GM21381 (cell line): ENCODE measurements around the gene MSH5.

ENCODE experiments used
- ATAC-seq: cut with Tn5 transposase; IDR thresholded peaks from one replicate; pipeline ENCODE4 v1.9.1; 2021; ENCODE audit warnings: mild to moderate bottlenecking, moderate library complexity; ENCODE audit not compliant: unreplicated experiment

Gene MSH5

DNA sequence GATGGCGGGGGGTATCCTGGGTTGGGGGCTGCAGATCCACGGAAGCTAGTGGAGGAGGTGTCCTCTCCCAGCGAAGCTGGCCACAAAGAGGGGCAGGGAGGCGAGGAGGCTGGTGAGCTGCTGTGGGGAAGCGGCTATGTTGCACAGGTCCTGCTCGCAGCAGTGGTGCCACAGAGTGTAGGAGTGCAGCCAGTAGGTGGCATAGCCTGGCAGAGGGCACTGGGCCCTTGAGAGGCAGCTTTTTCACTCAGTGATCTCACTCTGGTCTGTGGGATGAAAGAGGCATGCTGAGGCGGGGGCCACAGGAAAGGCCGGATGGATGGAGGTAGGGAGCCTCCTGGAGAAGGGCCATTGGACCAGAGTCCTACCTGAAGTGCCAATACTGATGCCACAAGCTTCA is 27.5 kb upstream of the MSH5 start:
- no peak for ATAC-seq

- ATAC-seq, result no peak
These were observed 26.3 kb upstream of the MSH5 start for GRCh38 chr6:31713465-31713864.

DNA sequence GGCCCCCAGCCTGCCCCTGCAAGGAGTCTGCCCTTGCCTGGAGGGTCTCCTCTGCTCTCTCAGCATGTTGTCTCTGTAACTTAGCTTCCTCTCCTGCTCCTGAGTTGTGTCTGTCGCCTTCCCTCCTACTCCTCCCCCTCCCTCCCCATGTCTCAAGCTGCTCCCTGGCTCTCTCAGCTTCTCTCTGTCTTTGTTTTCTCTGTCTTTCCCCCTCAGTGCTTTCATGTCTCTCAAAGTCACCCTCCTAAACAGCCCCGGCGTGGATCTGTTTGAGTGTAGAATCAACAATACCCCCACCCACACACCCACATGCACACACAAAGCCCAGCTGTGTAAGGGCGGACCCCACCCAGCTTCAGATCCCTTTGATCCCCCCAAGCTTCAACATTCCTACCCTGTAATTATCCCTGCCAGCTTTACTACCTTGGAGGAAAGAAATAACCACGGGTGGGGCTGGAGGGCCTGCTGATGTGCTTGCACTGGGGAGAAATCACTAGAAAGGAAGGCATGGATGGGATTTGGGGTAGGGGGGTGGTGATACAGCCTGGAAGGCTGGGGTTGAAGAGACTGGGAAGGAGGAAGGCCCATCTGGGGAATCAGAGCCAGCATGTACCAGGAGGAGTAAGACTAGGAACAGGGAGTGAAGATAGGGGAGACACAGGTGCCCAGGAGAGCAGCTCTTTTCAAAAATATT is 25.7 kb upstream of the MSH5 start:
- no peak for ATAC-seq

- ATAC-seq, result no peak
These were observed 24.5 kb upstream of the MSH5 start, which contains the start of gene LY6G6D for GRCh38 chr6:31715022-31715958. Gene LY6G6D (plus strand): TSS chr6:31715348. CDS start chr6:31715356, 8 bp downstream.

- ATAC-seq, result no peak
These were observed 22.1 kb upstream of the MSH5 start for GRCh38 chr6:31717499-31718222.

DNA sequence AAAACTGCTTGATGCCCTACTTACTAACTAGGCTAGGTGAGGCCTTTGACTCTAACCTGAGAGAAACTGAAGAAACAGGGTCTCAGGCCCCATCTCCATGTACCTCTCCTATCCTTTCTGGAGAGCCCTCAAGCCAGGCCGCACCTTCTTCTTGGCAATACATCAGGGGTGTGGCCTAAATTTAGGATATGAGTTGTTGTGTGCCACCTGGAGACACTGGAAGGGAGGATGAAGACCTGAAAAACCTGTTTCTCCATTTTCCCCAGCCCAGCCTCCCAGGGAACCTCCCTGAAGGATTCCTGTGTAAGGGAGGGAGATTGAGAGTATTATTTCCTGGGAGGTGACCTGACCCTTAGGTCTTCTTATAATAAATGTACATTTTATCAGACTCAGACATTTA is 21.5 kb upstream of the MSH5 start:
- no peak for ATAC-seq

- ATAC-seq, result no peak
These were observed 20.8 kb upstream of the MSH5 start for GRCh38 chr6:31719001-31719400.

- ATAC-seq, result no peak
These were observed 19.5 kb upstream of the MSH5 start for GRCh38 chr6:31720196-31720770.

- ATAC-seq, result no peak
These were observed 18.3 kb upstream of the MSH5 start, which contains the start of gene LY6G6C for GRCh38 chr6:31721351-31722020. Gene LY6G6C (minus strand): TSS chr6:31721746. CDS start chr6:31721679, 67 bp downstream.

DNA sequence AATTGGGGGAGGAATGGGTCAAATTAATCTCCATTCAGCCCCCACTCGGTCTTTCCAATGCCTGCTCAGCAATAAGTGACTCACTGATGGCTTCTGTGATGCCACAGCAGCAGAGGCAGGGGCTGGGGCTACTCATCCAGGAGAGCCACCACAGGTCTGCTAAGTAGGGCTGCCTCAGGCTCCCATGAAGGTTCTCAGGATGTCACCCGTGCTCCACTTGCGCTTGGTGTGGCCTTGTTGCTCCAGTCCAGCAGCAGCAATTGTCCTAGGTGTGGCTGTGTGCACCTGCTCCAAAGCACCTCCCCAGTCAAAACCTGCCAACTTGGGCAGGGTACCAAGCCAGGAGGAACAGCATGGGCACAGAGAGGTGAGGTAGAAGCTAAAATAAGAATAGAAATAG is 17.6 kb upstream of the MSH5 start:
- no peak for ATAC-seq

GRCh38 chr6:31723245-31723979 is 16.4 kb upstream of the MSH5 start, which contains the start of gene MPIG6B:
Gene MPIG6B (plus strand): TSS chr6:31723373. CDS start chr6:31723384, 11 bp downstream.
- no peak for ATAC-seq

GRCh38 chr6:31723980-31724691 is 15.7 kb upstream of the MSH5 start:
- ATAC-seq, result no peak

- ATAC-seq, result no peak
These were observed 14.1 kb upstream of the MSH5 start for GRCh38 chr6:31725502-31726350.

- ATAC-seq, result peak; percentile 53
These were observed 12.6 kb upstream of the MSH5 start for GRCh38 chr6:31727034-31727716.

- ATAC-seq, result no peak
These were observed 11.8 kb upstream of the MSH5 start for GRCh38 chr6:31727717-31728671.

- peak; percentile 8 for ATAC-seq
These were observed 10.9 kb upstream of the MSH5 start, which contains the start of gene DDAH2 for GRCh38 chr6:31728767-31729514. Gene DDAH2 (minus strand): TSS chr6:31729299. CDS start chr6:31729161, 138 bp downstream.
